HG03159 (cell line): Measurements from ENCODE around the gene PRDX6.
"Not testable (repeated sequence)": the region's sequence is repeated elsewhere in the genome, so short reads cannot be mapped to it uniquely, and the experiment has no call there.

Experiments used
- ATAC-seq: cut with Tn5 transposase; IDR thresholded peaks from one replicate; pipeline ENCODE4 v1.9.1; 2021; ENCODE audit warnings: mild to moderate bottlenecking, moderate library complexity; ENCODE audit not compliant: unreplicated experiment

The PRDX6 gene, protein sequence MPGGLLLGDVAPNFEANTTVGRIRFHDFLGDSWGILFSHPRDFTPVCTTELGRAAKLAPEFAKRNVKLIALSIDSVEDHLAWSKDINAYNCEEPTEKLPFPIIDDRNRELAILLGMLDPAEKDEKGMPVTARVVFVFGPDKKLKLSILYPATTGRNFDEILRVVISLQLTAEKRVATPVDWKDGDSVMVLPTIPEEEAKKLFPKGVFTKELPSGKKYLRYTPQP

DNA sequence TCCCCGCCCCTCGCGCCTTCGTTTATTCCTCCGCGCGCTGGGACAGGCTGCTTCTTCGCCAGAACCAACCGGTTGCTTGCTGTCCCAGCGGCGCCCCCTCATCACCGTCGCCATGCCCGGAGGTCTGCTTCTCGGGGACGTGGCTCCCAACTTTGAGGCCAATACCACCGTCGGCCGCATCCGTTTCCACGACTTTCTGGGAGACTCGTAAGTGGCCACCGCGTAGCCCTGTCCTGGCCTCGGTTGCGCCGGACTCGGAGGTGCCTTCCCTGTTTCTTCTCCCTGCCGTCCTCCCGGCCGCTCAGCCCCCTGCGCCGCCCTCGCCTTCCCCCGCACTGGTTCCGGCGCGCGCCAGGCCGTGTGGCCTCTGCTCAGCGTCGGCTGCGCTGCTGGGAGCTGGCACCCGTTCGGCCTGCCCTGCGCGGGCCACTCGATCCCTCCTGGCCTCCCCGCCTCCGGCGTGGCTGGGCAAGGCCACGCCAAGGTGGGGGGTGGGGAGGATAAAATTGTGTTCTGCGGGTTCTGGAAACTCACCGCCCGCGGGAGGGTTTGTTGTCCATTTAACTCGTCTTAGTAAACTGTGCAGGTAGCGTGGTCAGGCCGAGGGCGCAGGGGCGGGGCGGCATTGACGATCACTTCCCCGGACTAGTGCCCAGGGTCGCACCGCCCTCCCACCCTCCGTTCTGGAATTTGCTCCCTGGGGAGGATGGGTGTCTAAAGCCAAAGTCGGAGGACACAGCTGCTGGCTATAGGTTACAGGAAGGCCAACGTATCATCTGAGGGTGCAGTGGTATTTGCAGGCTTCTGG, at the start of gene PRDX6:
Gene PRDX6 (plus strand): TSS at position 50 of the 808 bp plus-strand sequence. CDS start 63 bp downstream, at position 113.
- ATAC-seq, result peak; percentile 51

DNA sequence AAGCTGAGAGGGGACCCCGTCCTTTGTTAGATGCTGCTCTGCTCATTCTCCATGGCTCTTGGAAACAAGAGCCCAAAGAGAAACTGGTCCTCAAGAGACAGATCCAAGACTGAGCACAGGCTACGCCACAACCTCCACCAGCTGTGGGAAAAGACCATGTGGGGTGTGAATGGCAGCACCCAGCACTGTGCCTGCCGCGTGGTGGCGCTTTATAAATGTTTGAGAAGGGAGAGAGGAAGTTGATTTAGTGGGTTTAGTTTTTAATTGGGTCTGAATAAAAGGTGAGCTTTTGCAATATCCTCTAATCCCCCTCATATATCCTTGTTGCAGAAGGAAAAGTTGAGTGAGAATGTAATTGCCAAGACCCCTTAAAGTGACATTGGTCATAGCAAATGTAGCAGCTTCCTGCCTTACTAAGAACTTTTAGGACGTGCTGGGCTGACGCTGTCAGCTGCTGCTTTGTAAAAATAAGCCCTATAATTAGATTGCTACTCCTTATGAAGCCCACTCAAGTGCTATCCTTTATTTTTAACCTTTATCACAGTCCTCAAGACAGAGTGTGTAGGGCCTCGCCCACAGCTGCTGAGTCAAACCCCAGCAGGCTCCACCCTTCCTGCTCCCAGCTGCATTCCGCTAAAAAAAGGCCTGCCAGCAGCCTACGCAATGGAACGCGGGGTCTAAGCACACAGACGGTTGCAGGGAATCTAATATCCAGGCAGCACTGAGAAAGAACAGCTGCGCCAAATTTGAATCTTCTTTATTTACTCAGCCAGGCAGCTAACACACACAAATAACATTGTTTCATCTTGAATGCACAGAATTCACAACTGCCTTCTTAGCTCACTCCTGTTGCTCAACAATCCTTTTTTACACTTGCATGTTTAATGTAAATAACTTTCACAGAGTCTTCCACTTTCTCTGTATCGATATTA, 47.4 kb upstream of the PRDX6 start:
- ATAC-seq, result peak; percentile 66

DNA sequence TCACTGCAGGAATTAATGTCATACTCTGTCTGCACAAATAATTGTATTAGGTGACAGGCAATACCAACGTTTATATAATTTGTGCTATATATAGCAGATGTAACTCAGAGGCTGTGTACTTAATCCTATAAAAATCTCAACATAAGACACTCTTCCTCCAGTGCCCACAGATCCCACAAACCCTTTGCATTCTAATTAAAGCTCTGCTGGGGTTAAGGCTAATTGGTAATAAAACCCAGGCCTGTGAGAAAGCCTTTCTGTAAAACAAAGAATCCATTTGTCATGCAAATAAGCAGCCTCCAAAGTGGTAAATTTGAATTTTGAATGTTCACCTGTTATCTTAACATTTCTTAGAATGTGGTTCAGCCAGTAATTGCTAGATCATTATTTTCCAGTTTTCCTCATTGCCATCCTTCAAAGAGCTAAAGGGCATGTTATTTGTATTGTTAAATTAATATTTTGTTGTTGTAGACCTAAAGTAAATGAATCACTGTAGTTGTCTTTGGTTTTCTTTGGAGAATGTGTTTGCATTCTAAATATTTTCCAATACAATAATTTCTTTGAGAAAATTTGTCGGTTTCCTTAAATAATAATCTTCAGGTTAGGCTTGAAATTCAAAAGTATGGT, 46.3 kb upstream of the PRDX6 start:
- no peak for ATAC-seq

DNA sequence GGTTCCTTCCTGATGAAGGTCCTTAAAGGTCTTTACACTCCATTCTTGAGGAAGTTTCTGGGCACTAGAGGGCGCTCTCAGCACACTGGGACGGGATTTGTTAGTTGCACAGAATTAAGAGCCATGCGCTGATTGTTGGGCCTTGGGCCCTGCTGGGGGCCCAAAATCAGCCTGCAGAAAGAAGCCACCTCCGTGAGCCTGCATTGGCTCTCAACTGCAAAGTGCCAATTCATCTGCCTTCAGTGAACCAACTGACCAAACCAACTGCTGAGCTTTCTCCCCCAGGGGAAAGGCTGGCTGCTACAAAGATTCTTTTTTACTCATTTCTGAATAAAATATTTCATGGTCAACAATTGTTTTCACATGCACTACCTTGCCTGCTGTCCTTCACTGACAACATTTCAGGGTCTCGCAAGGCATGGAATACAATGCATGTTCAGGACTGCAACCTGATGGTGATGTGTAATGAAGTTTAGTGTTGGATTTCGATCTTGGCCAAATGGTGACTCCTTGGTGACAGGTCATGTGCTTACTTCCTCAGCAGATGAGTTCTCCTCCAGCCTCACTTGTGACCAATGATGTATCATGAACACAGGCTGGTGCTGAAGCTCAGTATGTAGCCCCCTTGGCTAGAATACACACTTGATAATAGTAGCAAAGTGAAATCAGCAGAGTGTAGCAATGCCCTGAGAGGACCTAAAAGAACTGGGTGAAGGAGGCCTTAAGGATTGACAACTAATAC, 45.7 kb upstream of the PRDX6 start:
- ATAC-seq, result no peak

DNA sequence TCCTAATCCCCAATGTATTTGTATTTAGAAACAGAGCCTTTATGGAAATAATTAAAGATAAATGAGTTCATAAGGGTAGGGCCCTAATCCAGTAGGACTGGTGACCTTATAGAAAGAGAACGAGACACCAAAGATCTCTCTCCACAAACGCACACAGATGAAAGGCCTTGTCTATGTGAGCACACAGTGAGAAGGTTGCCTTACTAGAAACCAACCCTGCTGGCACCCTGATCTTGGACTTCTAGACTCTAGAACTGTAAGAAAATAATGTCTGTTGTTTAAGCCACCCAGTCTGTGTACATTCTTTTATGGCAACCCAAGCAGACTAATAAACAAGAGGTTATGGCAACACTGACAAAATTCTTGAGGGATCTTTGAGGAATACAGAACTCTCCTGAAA, 44.8 kb upstream of the PRDX6 start:
- ATAC-seq, result no peak

DNA sequence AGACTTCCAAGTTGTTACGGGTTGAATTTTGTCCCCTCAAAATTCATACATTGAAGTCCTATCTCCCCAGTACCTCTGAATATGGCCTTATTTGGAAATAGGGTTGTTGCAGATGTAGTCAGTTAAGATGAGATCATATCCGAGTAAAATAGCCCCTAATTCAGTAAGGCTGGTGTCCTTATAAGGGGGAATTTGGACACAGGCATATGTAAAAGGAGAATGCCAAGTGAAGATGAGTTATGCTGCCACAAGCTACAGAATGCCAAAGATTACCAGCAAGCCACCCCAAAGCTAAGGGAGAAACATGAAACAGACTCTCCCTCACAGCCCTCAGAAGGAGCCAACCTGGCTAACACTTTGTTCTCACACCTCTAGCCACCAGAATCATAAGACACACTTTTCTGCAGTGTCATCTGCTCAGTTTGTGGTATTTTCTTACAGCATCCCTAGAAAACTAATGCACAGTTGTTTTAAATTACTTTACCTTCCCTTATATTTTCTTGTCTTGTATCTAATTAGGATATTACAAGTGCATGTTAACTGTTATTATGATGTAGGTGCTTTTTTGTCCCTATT, 43.3 kb upstream of the PRDX6 start:
- no peak for ATAC-seq

DNA sequence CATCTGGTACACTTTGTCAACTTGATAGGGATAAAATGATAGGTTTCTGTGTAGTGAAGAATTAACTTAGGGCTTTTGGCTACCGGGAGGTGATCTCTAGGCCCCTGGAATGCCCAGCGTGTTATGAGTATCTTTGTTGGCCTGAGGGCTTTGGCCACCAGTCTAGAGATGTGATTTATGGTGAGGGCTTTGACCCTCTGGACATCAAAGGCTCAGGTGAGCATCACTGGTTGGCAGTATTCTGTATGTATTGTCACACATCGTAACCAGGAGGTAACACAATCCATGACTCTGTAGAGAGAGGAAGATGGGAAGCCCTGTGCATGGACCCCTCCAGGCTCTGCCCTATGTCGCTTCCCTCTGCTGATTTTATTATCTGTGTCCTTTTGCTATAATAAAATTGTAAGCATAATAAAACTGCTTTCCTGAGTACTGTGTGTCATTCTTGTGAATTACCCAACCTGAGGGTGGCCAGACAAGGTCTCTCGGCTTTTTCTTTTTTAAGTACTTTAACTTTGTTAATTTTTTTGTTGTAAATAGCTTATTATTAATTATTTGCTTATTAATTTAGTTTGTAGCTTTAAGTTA, 40.2 kb upstream of the PRDX6 start:
- ATAC-seq, result no peak

DNA sequence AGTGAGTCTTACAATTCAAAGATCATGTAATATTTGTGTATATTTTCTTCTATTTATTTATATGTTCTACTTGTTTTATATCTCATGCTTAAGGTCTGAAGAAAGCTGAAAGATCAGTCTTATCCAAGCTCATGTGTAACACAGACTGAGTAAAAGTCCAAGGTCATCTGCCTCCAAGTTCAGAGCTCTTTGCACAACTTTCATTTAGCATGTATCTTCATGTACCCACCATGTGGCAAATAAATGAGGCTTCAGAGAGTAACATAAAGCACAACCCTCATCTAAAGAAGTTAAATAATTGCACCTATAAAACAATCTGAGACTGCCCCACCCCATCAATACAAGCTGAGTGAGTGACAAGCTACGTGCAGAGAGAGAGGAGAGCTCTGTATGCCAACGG, 38.5 kb upstream of the PRDX6 start:
- ATAC-seq, result no peak

DNA sequence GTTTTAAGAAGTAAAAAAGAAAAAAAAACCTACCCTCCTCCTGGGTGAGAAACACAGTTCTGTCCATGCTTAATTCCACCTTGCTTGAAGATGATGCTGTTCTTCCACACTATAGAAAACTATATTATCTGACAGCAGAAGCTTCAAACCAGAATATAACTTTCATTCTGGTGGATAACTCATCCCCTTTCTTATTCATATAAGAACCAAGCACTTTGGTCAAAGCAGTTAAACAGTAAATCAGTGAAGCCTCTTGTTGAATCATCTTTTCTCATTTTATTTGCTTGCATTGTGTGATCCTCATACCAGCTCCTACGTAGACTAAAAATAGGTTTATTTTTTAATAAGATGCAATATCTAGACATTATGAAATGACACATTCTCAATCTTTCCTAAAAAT, 36.7 kb upstream of the PRDX6 start:
- ATAC-seq, result no peak

DNA sequence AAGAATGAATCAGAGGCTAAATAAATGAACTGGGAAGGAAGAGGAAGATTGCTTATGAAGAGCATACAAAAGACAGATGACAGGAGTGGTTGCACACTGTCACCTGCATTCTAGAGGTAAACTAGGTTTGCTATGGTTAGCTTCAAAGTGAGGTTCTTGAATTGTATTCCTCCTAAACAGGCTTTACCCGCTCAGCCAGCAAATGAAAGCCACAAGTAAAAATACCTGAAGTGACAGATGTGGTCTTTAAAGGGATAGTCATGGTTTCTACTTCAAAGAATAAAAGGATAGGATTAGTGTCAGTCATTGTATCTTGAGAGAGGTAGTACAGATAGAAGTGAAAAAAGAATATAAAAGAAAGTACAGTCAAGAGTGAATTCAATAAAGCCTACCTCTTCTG, 32.4 kb upstream of the PRDX6 start:
- no peak for ATAC-seq

DNA sequence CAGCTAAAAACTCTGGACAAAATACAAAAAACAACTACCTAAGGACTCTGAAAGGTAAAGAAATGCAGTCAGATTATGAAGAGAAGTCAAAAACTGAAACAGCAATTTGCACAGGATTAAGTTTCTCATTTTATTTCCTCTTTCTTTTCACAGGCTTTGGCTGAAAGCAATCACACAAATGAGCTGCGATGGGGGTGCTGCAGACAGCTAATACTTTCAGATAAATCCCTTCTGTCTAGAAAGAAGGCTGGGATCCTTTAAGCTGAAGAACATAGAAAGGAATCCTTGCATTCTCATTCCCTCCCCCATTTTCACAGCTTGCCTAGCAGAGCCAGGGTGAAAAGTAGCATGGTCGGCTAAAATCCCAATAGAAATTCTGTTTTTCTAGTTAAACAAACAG, 32.0 kb upstream of the PRDX6 start:
- no peak for ATAC-seq

DNA sequence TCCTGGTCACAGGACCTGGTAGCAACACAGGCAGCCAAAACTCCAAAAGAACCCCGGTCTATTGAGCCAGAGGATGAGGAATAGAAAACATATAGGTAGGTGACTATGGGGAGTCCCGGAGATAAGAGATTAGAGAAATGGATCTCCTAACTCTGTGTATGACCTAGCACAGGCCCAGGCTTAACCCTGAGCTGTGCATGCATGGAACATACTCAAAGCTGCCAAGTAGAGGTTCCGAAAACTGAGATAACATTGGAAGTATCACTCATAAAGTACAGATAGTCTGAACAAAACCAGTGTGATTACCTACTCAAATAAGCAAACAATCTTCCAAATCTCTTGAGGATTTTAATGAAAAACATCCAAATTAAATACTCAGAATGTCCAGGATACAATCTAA, 31.5 kb upstream of the PRDX6 start:
- ATAC-seq, result no peak

DNA sequence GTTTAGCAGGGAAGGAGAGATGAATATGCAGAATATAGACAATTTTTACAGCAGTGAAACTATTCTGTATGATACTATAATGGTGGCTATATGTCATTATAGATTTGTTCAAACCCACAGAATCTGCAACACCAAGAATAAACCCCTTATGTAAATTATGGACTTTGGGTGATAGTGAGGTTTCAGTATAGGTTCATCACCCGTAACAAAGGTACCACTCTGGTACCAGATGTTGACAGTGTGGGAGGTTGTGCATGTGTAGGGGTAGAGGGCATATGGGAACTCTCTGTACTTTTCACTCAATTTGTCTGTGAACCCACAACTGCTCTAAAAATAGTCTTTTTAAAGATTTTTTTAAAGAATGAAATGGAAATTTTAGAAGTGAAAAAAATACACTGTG, 29.9 kb upstream of the PRDX6 start:
- ATAC-seq, result no peak

DNA sequence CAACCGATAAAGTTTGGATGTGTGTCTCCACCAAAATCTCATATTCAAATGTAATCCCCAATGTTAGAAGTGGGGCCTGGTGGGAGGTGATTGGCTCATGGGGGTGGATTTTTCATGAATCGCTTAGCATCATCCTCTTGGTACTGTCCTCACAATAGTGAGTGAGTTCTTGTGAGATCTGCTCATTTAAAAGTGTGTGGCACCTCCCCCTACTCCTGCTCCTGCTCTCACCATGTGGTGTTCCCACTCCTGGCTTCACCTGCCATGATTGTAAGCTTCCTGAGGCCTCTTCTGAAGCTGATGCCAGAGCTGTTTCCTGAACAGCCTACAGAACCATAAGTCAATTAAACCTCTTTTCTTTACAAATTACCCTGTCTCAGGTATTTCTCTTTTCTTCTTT, 28.2 kb upstream of the PRDX6 start:
- no peak for ATAC-seq

DNA sequence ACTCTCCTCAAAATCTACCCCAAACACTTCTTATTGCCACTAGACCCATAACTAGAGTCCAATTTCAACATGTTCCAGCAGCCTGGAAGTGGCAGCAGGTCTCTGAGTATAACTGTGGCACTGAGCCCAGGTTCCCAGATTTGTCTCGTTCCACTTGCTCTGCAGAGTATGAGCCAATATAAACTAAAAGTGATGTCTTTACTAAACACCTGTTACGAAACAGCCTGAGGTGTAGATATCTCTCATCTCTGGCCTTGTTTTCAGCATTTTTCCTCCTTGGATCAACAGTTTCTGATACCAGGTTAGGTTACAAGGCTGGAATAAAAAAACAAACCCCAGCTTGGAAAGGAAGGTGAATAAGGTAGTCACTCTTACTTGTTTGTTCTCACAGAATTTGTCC, 25.2 kb upstream of the PRDX6 start:
- ATAC-seq, result no peak

DNA sequence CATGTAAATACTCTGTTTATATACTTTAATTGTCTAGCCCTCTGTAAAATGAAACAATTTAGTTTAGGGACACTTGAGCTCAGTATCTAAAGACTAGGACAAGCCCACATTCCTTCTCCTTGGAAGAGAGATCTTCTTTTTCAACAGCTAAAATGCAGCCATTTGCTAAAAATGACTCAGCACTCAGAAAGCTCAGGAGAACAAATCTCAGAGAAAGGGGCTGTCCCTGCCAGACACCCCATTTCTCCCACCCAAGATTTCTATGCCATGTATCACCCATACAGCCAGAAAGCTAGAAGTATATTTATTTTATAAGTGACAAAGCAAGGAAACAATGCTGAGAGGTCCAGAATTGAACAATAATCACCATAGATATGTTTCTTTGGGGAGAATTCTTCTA, 23.2 kb upstream of the PRDX6 start:
- ATAC-seq, result no peak

DNA sequence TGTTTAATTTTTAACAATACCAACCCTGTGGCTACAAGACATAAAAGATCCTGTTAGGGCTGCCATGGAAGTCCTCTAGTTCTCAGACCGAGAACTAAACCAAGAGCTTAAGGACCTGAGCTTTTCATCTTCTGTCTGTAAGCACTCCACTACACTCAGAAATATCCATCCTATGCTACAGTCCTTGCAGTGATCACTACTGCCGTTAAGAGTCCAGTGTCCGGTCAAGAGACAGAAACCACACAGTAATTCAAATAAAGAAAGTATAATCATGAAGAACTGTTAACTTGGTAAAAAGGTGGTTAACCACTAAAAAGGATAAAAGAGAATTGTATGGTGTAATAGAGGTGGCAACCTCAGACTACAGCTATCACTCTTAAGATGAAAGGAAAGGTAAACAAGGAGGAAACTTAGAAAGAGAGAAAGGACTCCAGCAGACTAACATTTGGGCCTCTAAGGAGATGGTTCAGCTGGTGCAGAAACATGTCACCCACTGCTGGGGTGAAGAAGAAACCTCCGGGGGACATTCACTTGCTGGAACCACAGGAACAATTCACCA, 22.1 kb upstream of the PRDX6 start:
- ATAC-seq, result no peak

DNA sequence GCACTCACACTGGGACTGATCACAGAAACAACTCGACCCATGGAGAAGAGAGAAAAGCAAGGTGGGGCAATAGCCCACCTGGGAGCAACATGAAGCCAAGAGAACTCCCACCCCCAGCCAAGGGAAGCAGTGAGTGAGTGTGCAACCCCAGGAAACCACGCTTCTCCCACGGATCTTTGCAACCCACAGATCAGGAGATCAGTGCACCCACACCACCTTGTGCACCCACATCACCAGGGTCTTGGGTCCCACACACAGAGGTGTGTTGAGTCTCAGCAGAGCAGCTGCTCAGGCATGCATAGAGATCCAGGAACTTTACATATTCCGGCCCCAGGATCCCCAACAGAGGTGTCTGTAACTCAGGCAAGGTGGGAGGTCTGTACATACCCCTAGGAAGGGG, 17.2 kb upstream of the PRDX6 start:
- ATAC-seq, result no peak

DNA sequence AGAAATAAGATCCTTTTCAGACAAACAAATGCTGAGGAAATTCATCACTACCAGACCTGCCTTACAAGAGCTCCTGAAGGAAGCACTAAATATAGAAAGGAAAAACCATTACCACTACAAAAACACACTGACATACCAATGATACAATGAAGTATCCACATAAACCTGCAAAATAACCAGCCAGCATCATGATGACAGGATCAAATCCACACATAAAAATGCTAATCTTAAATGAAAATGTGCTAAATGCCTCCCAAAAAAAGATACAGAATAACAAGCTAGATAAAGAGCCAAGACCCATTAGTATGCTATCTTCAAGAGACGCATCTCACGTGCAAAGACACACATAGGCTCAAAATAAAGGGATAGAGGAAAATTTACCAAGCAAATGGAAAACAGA, 14.5 kb upstream of the PRDX6 start:
- ATAC-seq, result not testable (repeated sequence)
